Peyer's patch (tissue), 4 donors: Measurements from ENCODE around the gene NDUFV1.

Source experiments
- POLR2A ChIP-seq, 2 donors: fragments of 450-650 bp; IDR thresholded peaks; one replicate each; pipeline ENCODE4 v1.5.1; 2017; ENCODE audit warnings: antibody characterized with exemption in 2 of 2, mild to moderate bottlenecking in 2 of 2, moderate library complexity in 2 of 2
- TF ChIP-seq, protein P1 (sequence below), 6 experiments: fragments of 450-650 bp in 4 of 6; fragments of 200-600 bp in 2 of 6; sonication (generic) in 1 of 6; IDR thresholded peaks; one replicate each; pipeline ENCODE4 v1.5.1; 2017 to 2019; ENCODE audit warnings: antibody characterized with exemption in 6 of 6, mild to moderate bottlenecking in 3 of 6, moderate library complexity in 1 of 6

DNA sequence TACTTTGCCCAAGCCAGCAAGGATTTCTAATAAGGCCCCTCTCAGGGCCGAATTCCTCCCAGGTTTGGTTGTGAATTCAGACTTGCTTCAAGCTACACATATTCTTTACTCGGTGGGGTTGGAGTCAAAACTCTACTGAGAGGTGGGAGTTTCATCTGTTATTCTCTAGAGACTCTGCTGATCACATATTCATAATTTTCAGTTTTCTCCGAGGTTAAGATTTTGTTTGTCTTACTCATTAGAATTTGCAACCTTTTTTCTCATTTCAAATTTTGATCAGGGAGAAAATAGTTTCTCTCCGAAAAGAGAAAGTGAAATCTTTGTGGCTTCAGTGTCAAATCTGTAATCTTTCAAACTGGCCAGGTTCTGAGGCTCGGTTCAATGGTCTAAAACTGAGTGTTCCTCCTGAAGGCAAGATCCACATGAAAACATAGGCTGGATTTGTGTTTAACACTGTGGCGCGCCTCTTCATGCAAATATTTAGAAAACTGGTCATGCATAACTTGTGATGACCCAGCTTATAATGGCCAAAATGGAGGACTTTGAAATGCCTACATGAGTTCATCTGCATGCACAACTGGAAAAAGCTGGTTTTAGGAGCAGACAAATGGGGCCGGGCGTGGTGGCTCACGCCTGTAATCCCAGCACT lies 44.6 kb upstream of the NDUFV1 start:
- TF ChIP-seq, protein P1, sequence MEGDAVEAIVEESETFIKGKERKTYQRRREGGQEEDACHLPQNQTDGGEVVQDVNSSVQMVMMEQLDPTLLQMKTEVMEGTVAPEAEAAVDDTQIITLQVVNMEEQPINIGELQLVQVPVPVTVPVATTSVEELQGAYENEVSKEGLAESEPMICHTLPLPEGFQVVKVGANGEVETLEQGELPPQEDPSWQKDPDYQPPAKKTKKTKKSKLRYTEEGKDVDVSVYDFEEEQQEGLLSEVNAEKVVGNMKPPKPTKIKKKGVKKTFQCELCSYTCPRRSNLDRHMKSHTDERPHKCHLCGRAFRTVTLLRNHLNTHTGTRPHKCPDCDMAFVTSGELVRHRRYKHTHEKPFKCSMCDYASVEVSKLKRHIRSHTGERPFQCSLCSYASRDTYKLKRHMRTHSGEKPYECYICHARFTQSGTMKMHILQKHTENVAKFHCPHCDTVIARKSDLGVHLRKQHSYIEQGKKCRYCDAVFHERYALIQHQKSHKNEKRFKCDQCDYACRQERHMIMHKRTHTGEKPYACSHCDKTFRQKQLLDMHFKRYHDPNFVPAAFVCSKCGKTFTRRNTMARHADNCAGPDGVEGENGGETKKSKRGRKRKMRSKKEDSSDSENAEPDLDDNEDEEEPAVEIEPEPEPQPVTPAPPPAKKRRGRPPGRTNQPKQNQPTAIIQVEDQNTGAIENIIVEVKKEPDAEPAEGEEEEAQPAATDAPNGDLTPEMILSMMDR (IDR thresholded peaks at IDR 0.05): no peak
- no peak for TF ChIP-seq POLR2A (IDR thresholded peaks at IDR 0.05)
